Measurements from ENCODE around the gene SPATA6L. TPM values are rescaled to one million over a fixed set of nuclear protein-coding genes. Genes with fewer than 3 reads are reported as not detected.

The SPATA6L gene
- total and polyA plus RNA-seq, 2 experiments from 2014 or later = 1.7 to 1.9 TPM

- no peak for TF ChIP-seq ZNF462 (CRISPR knock-in tag; IDR thresholded peaks at IDR 0.05)
- TF ChIP-seq, protein P1, sequence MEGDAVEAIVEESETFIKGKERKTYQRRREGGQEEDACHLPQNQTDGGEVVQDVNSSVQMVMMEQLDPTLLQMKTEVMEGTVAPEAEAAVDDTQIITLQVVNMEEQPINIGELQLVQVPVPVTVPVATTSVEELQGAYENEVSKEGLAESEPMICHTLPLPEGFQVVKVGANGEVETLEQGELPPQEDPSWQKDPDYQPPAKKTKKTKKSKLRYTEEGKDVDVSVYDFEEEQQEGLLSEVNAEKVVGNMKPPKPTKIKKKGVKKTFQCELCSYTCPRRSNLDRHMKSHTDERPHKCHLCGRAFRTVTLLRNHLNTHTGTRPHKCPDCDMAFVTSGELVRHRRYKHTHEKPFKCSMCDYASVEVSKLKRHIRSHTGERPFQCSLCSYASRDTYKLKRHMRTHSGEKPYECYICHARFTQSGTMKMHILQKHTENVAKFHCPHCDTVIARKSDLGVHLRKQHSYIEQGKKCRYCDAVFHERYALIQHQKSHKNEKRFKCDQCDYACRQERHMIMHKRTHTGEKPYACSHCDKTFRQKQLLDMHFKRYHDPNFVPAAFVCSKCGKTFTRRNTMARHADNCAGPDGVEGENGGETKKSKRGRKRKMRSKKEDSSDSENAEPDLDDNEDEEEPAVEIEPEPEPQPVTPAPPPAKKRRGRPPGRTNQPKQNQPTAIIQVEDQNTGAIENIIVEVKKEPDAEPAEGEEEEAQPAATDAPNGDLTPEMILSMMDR (conservative IDR thresholded peaks at IDR 0.05; ENCODE audit: low read depth in 2 of 2) = no peak
- no peak for TF ChIP-seq EZH2phosphoT487 (IDR thresholded peaks at IDR 0.05; ENCODE audit: unreplicated experiment)
- no peak for TF ChIP-seq POLR2AphosphoS5 (IDR thresholded peaks at IDR 0.05; ENCODE audit: low read depth)
Observed at GRCh38 chr9:4677392-4677791, 11.1 kb upstream of the SPATA6L start (continued).

GRCh38 chr9:4674783-4675182, 8.5 kb upstream of the SPATA6L start:
- no peak overlapping the region for H3K4me3 ChIP-seq
- Mint-ChIP-seq H3K9me3 (no peaks in the 10 kb centered on the region), H3K27me3 (ENCODE audit: insufficient read depth, low read depth, poor library complexity) (peaks cover 3% of the 10 kb centered on the region), H3K4me1 (peaks cover 13% of the 10 kb centered on the region), H3K4me3 (no peak overlapping the region), H3K27ac (no peak overlapping the region), H3K36me3 (ENCODE audit: low read depth) (no peaks in the 10 kb centered on the region)
- TF ChIP-seq ZNF114 (CRISPR knock-in tag; IDR thresholded peaks at IDR 0.05) = no peak
- no peak for TF ChIP-seq ZNF331 (CRISPR knock-in tag; IDR thresholded peaks at IDR 0.05; ENCODE audit: low read depth)
- no peak for TF ChIP-seq STAT1 (IDR thresholded peaks at IDR 0.05; ENCODE audit: unreplicated experiment)
- H3K79me2 ChIP-seq (replicated peaks; ENCODE audit: insufficient read depth) = no peaks in the 10 kb centered on the region
- DNase-seq (ENCODE audit: low spot score) (no peak), ATAC-seq (no peak)
- H3K36me3 ChIP-seq (ENCODE audit: insufficient read depth) = no peaks in the 10 kb centered on the region
- no peak overlapping the region for H3K27ac ChIP-seq (ENCODE audit: low read depth)
- H3K4me2 ChIP-seq = no peak overlapping the region
- no peak overlapping the region for H2AFZ ChIP-seq
- H3K9me2 ChIP-seq (ENCODE audit: insufficient read depth) = no peaks in the 10 kb centered on the region
- peaks cover under 1% of the 10 kb centered on the region for H3F3A ChIP-seq (replicated peaks; ENCODE audit: low read depth)
- no peaks in the 10 kb centered on the region for H3K27me3 ChIP-seq (ENCODE audit: insufficient read depth)
- H4K20me1 ChIP-seq (replicated peaks; ENCODE audit: insufficient read depth) = no peaks in the 10 kb centered on the region
- peaks cover 24% of the 10 kb centered on the region for H3K4me1 ChIP-seq (ENCODE audit: insufficient read depth)
